Measurements from ENCODE around the gene ZSCAN5A.
A peak's percentile ranks its signal among the peaks of the same experiment; 100 is the strongest.
"Not testable (repeated sequence)": the region's sequence is repeated elsewhere in the genome, so short reads cannot be mapped to it uniquely, and the experiment has no call there.

Gene ZSCAN5A

GRCh38 chr19:56266051-56266450, 48.6 kb downstream of the ZSCAN5A start:
- no peak overlapping the region for H3K4me3 ChIP-seq (ENCODE audit: control insufficient read depth, low read depth, low read length)
- TF ChIP-seq CTCF (IDR thresholded peaks at IDR 0.05; ENCODE audit: control insufficient read depth, insufficient read depth, low read depth, low read length, missing control alignments) = no peak
- no peak for DNase-seq (ENCODE audit: low read depth)

- TF ChIP-seq CTCF (IDR thresholded peaks at IDR 0.05; ENCODE audit: control insufficient read depth, insufficient read depth, low read depth, low read length, missing control alignments) = no peak
- DNase-seq (ENCODE audit: low read depth) = no peak
- no peak overlapping the region for H3K4me3 ChIP-seq (ENCODE audit: control insufficient read depth, low read depth, low read length)
Measured at GRCh38 chr19:56263319-56263718, 51.3 kb downstream of the ZSCAN5A start.

GRCh38 chr19:56261932-56262331, 52.7 kb downstream of the ZSCAN5A start:
- DNase-seq (ENCODE audit: low read depth); H3K4me3 ChIP-seq (ENCODE audit: control insufficient read depth, low read depth, low read length): not testable (repeated sequence)

- TF ChIP-seq CTCF (IDR thresholded peaks at IDR 0.05; ENCODE audit: control insufficient read depth, insufficient read depth, low read depth, low read length, missing control alignments) = no peak
- DNase-seq (ENCODE audit: low read depth) = no peak
- no peak overlapping the region for H3K4me3 ChIP-seq (ENCODE audit: control insufficient read depth, low read depth, low read length)
Measured at GRCh38 chr19:56261145-56261544, 53.5 kb downstream of the ZSCAN5A start.

GRCh38 chr19:56258272-56258671, 56.4 kb downstream of the ZSCAN5A start:
- no peak overlapping the region for H3K4me3 ChIP-seq (ENCODE audit: control insufficient read depth, low read depth, low read length)
- TF ChIP-seq CTCF (IDR thresholded peaks at IDR 0.05; ENCODE audit: control insufficient read depth, insufficient read depth, low read depth, low read length, missing control alignments) = no peak
- no peak for DNase-seq (ENCODE audit: low read depth)

GRCh38 chr19:56253737-56254136, 60.9 kb downstream of the ZSCAN5A start:
- peak; percentile 35 for TF ChIP-seq CTCF (IDR thresholded peaks at IDR 0.05; ENCODE audit: control insufficient read depth, insufficient read depth, low read depth, low read length, missing control alignments)
- peak; percentile 27 for DNase-seq (ENCODE audit: low read depth)
- no peak overlapping the region for H3K4me3 ChIP-seq (ENCODE audit: control insufficient read depth, low read depth, low read length)

GRCh38 chr19:56252699-56253422, 61.8 kb downstream of the ZSCAN5A start:
- peak; percentile 29 for DNase-seq (ENCODE audit: low read depth)
- TF ChIP-seq CTCF (IDR thresholded peaks at IDR 0.05; ENCODE audit: control insufficient read depth, insufficient read depth, low read depth, low read length, missing control alignments) = peak; percentile 94
- no peak overlapping the region for H3K4me3 ChIP-seq (ENCODE audit: control insufficient read depth, low read depth, low read length)

GRCh38 chr19:56248736-56249338, 65.8 kb downstream of the ZSCAN5A start:
- H3K4me3 ChIP-seq (ENCODE audit: control insufficient read depth, low read depth, low read length); DNase-seq (ENCODE audit: low read depth): not testable (repeated sequence)

GRCh38 chr19:56245764-56246163, 68.9 kb downstream of the ZSCAN5A start:
- H3K4me3 ChIP-seq (ENCODE audit: control insufficient read depth, low read depth, low read length); DNase-seq (ENCODE audit: low read depth): not testable (repeated sequence)
